Activated T-cell treated with anti-CD3 and anti-CD28 coated beads, Interleukin-2, amount 50 U/mL, for 72 hours (primary cell): ENCODE data around the gene EMD. TPM values are rescaled to one million over a fixed set of nuclear protein-coding genes. Genes with fewer than 3 reads are reported as not detected.

Experiments used
- ATAC-seq, 2 donors: fragments of 150-1000 bp; cut with Tn5 transposase; replicated peaks in 1 of 2; 2 replicates each; pipeline ENCODE4 v1.10.0; 2021; ENCODE audit warnings: moderate library complexity in 2 of 2, mild to moderate bottlenecking in 1 of 2
- DNase-seq, 2 donors: peaks; one replicate each; pipeline ENCODE4 v3.0.0; 2021 to 2022; ENCODE audit warnings: mixed read lengths in 1 of 2
- H3K27ac Mint-ChIP-seq: one replicate; pipeline ENCODE4 v1.8.0; 2022; ENCODE audit warnings: mild to moderate bottlenecking, moderate library complexity, mixed read lengths
- H3K27me3 Mint-ChIP-seq: one replicate; pipeline ENCODE4 v1.8.0; 2022; ENCODE audit warnings: low read depth, mixed read lengths
- H3K36me3 Mint-ChIP-seq, 2 donors: one replicate each; pipeline ENCODE4 v1.8.0; 2022; ENCODE audit warnings: mixed read lengths in 2 of 2, mild to moderate bottlenecking in 1 of 2; ENCODE audit not compliant: insufficient read depth in 2 of 2
- H3K4me1 Mint-ChIP-seq: one replicate; pipeline ENCODE4 v1.8.0; 2022; ENCODE audit warnings: low read depth, mixed read lengths
- H3K4me3 Mint-ChIP-seq, 2 donors: one replicate each; pipeline ENCODE4 v1.8.0; 2022; ENCODE audit warnings: mild to moderate bottlenecking in 2 of 2, mixed read lengths in 2 of 2, moderate library complexity in 2 of 2
- H3K9me3 Mint-ChIP-seq, 2 donors: one replicate each; pipeline ENCODE4 v1.8.0; 2022; ENCODE audit warnings: mixed read lengths in 2 of 2
- total RNA-seq, 2 donors: library from RNA; stranded (reverse); gene quantifications; one replicate each; pipeline ENCODE4 v1.2.3, GENCODE V29; 2022

Gene EMD
- total RNA-seq, 2 donors from 2014 or later, result 91.0 to 92.9 TPM

DNA sequence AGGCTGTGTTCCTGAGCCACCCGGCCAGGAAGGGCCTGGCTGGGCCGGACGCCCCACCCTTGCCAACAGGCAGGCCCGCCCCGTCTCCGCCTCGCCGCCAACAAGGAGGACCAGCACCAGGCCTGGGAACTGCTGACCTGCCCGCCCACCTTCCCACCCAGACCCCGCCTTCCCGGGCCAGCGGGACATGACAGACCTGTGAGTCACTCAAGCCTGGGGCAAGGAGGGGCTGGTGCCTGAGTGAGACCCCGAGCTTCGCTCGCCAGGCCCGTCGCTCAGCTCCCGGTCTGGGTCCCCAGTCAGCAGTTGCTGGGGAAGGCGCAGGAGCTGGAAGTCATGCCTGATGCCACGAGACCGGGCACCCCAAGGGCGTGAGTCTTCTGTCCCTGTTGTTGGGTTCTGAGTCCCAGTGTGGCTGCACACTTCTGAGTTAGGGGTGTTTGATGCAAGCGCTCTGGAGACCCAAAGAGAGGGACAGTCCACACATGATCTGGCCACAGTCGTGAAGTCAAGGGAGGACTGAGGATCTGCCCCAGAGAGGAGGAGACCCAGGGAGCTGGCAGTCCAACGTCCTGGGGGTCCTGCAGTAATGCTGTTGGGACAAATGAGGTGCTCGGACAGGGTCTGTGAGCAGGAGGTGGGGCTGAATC is 30.3 kb downstream of the EMD start, which contains the start of gene DNASE1L1:
Gene DNASE1L1, minus strand, starts transcription at position 33 of the 650 bp plus-strand sequence. CDS start 3,686 bp downstream, outside the sequence.
- Mint-ChIP-seq H3K27ac (peak within 1 kb of the TSS; percentile 42), H3K27me3 (no peaks in the 10 kb centered on the region), H3K9me3 (no peaks in the 10 kb centered on the region), H3K4me3 (peak within 1 kb of the TSS; percentile 57 to 59), H3K4me1 (peaks cover 6% of the 10 kb centered on the region), H3K36me3 (peaks cover 5 to 6% of the 10 kb centered on the region in 2 donors)
- ATAC-seq (no peak), DNase-seq (peak in 1 of 2 donors; percentile 24)

DNA sequence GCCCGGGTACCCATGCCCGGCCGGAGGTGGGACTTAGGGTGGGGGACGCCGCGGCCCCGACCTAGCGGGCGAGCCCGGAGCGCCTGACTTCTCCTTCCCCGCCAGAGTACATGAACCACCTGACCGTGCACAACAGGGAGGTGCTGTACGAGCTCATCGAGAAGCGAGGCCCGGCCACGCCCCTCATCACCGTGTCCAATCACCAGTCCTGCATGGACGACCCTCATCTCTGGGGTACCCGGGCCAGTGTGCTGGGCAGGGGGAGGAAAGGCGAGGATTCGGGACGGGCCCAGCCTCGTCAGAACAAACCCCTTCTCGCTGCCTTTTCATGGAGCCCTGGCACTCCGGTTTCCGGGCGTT is 32.9 kb downstream of the EMD start:
- H3K36me3 Mint-ChIP-seq, result peaks cover 6 to 8% of the 10 kb centered on the region in 2 donors
- peak overlapping the region; percentile 86 to 87 for H3K4me3 Mint-ChIP-seq
- ATAC-seq (peak; percentile 83 to 85), DNase-seq (peak; percentile 67 to 70)
- no peaks in the 10 kb centered on the region for H3K9me3 Mint-ChIP-seq
- peak overlapping the region; percentile 19 for H3K27ac Mint-ChIP-seq
- H3K4me1 Mint-ChIP-seq, result peaks cover 6% of the 10 kb centered on the region
- H3K27me3 Mint-ChIP-seq, result peaks cover 6% of the 10 kb centered on the region

DNA sequence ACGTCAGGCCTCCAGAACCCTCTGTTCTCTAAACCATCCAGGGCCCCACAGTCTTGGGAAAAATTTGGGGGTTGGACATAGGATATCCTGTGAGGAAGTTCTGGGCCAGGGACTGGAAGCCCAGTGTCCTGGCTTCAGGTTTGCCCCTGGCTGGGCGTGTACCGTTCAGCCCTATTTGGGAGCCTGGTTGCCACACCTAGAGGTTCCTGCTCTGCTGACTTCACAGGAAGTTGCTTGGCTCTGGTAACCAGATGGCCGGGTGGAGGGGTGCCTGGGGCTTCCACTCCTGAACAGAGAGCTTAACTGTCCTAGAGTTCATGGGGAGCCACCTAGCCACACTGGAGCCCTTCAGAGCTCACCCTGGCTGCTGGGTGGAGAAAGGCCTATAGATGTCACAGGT is 33.4 kb downstream of the EMD start:
- H3K27me3 Mint-ChIP-seq, result peaks cover 6% of the 10 kb centered on the region
- ATAC-seq (peak; percentile 37 to 48), DNase-seq (peak; percentile 23 to 26)
- H3K9me3 Mint-ChIP-seq, result no peaks in the 10 kb centered on the region
- peaks cover 6% of the 10 kb centered on the region for H3K4me1 Mint-ChIP-seq
- peak overlapping the region; percentile 86 to 87 for H3K4me3 Mint-ChIP-seq
- peak overlapping the region; percentile 77 for H3K27ac Mint-ChIP-seq
- H3K36me3 Mint-ChIP-seq, result peaks cover 6 to 8% of the 10 kb centered on the region in 2 donors

DNA sequence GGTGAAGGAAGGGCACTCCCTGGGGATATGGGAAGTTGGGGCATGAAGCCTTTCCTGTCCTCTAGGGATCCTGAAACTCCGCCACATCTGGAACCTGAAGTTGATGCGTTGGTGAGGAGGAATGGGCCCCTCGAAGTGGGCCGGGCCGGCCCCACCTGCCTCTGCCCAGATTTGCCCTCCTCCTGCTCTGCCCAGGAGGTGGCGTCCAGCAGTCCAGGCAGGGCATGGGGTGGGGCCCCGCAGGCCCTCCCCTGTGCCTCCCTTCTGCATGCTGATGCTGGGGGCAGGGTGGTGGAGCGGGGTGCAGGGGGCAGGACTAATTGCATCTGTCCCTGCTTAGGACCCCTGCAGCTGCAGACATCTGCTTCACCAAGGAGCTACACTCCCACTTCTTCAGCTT is 34.0 kb downstream of the EMD start:
- Mint-ChIP-seq H3K27me3 (peaks cover 6% of the 10 kb centered on the region), H3K9me3 (no peaks in the 10 kb centered on the region), H3K36me3 (peaks cover 6 to 8% of the 10 kb centered on the region in 2 donors), H3K4me3 (peak overlapping the region; percentile 86 to 87), H3K4me1 (peaks cover 6% of the 10 kb centered on the region), H3K27ac (no peak overlapping the region)
- DNase-seq (no peak), ATAC-seq (no peak)

DNA sequence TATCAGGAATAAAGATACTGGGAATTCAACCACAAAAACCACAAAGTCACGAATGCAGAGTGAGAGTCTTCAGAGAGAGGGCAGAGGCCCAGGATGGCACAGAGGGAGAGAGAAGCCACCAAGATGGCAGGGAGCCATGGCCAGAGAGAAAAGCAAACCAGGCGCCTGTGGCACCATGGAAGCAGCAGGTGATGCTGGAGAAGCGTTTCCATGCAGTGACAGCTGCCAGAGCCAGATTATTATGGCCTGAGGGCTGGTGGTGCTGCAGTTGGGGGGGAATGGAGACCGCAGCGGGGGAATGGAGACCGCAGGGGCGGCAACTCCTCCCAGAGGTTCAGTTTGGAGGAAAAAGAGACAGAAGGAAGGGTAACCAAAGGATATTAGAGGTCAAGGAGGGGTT is 38.1 kb downstream of the EMD start:
- peaks cover 0 to 11% of the 10 kb centered on the region in 2 donors for H3K36me3 Mint-ChIP-seq
- no peaks in the 10 kb centered on the region for H3K9me3 Mint-ChIP-seq
- H3K27me3 Mint-ChIP-seq, result peaks cover 6% of the 10 kb centered on the region
- ATAC-seq (no peak), DNase-seq (no peak)
- H3K4me3 Mint-ChIP-seq, result no peak overlapping the region
- peak overlapping the region; percentile 54 for H3K27ac Mint-ChIP-seq
- peaks cover 11% of the 10 kb centered on the region for H3K4me1 Mint-ChIP-seq

DNA sequence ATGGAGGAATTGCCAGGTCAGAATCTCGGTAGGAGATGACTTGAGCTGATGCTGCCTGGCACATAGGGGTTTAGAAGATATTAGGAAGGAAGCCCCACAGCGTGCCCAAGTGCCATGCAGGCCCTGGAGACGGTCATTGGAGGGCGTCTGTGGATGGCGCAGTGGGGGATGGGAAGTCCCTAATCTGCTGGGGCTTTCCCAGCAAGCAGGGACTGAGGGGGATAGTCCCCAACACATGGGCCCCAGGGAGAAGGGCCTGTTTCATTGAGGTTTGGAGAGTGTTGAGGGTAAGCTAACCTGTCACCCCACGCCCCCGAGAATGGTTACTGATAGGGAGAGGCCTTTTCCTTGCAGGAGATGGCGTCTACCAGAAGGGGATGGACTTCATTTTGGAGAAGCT is 40.1 kb downstream of the EMD start:
- DNase-seq (no peak), ATAC-seq (no peak)
- H3K27me3 Mint-ChIP-seq, result peaks cover 12% of the 10 kb centered on the region
- no peaks in the 10 kb centered on the region for H3K9me3 Mint-ChIP-seq
- no peak overlapping the region for H3K4me3 Mint-ChIP-seq
- H3K4me1 Mint-ChIP-seq, result peaks cover 5% of the 10 kb centered on the region
- peaks cover 0 to 5% of the 10 kb centered on the region in 2 donors for H3K36me3 Mint-ChIP-seq
- H3K27ac Mint-ChIP-seq, result no peak overlapping the region

DNA sequence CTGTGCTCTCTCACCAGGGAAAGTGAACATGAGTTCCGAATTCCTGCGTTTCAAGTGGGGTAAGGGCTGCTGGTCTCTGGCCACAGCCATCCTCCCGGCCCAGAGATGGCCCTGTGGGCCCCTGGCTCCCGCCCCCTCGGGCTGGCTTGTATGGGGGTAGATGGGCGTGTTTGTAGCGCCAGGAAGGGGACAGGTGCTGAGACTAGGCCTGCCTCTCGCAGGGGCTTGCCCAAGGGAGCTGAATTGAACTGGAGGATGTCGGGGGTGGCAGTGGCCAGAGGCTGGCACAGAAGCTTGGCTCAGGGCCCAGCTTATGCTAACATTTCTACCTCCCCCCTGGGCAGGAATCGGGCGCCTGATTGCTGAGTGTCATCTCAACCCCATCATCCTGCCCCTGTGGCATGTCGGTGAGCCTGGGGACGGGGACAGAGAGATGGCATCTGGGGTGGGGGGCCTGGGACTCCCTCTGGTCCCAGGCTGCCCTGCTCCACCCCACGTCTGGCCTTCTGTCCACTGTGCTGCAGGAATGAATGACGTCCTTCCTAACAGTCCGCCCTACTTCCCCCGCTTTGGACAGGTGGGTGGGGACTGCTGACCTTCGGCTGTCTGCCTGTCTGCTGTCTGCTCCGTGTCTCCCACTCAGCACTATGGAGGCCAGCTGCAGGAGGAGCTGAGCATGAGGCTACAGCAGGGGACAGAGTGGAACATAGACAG is 40.8 kb downstream of the EMD start:
- H3K36me3 Mint-ChIP-seq, result peaks cover 0 to 5% of the 10 kb centered on the region in 2 donors
- H3K4me1 Mint-ChIP-seq, result peaks cover 5% of the 10 kb centered on the region
- DNase-seq, result no peak
- no peak overlapping the region for H3K4me3 Mint-ChIP-seq
- peaks cover 12% of the 10 kb centered on the region for H3K27me3 Mint-ChIP-seq
- no peaks in the 10 kb centered on the region for H3K9me3 Mint-ChIP-seq
- no peak for ATAC-seq
- H3K27ac Mint-ChIP-seq, result no peak overlapping the region

DNA sequence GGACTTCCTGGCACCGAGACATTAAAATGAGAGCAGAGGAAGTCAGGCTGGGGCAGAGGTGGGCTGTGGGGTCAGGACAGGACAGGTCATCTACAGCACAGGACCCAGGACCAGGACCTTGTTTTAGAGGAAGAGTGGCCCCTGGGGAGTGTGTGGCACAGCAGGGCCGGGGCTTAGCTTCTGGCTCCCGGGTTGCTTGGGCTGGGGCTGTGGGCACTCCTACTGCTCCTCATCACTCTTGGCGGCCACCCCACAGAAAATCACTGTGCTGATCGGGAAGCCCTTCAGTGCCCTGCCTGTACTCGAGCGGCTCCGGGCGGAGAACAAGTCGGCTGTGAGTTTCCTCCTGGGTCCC is 41.3 kb downstream of the EMD start:
- H3K4me1 Mint-ChIP-seq, result peaks cover 5% of the 10 kb centered on the region

DNA sequence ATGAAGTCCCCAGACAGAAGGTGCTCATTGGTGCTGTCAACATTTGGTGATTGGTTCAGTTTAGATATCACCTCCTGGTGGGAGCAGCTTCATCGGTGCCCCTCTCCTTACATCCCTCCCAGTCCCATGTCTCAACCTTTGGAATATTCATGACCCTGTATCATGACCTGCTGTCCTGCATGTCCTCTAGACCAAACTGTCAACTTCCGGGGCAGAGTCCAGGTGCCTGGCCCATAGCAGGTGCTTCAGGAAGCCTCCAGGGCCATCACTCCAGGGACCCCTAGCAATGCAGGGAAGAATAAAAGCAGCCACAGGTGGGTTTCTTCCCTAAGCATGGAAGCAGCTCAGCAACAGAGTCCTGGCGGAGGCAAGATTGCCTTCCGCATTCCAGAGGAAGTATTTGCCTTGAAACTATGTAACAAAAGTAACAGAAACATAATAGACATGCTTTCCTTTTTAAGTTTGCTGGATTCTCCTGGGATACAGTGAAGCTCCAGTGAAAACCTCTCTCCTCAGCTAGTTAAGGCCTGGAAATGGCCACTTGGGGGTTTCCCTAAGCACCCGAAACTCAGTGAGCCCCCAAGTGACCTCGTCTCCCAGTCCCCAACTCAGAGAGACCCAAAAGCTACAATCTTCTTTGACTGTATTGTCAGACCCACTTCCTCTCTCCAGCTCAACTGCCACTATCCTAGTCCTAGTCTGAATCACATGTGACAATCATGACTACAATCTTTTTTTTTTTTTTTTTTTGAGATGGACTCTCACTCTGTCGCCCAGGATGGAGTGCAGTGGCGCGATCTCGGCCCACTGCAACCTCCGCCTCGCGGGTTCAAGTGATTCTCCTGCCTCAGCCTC is 48.0 kb downstream of the EMD start:
- Mint-ChIP-seq H3K36me3 (no peaks in the 10 kb centered on the region), H3K4me3 (peak overlapping the region; percentile 87 to 88)

More for the DNA sequence above, 41.3 kb downstream of the EMD start:
- DNase-seq (no peak), ATAC-seq (no peak)
- Mint-ChIP-seq H3K27me3 (peaks cover 12% of the 10 kb centered on the region), H3K9me3 (no peaks in the 10 kb centered on the region), H3K4me3 (no peak overlapping the region), H3K36me3 (peaks cover 0 to 4% of the 10 kb centered on the region in 2 donors), H3K27ac (no peak overlapping the region)

DNA sequence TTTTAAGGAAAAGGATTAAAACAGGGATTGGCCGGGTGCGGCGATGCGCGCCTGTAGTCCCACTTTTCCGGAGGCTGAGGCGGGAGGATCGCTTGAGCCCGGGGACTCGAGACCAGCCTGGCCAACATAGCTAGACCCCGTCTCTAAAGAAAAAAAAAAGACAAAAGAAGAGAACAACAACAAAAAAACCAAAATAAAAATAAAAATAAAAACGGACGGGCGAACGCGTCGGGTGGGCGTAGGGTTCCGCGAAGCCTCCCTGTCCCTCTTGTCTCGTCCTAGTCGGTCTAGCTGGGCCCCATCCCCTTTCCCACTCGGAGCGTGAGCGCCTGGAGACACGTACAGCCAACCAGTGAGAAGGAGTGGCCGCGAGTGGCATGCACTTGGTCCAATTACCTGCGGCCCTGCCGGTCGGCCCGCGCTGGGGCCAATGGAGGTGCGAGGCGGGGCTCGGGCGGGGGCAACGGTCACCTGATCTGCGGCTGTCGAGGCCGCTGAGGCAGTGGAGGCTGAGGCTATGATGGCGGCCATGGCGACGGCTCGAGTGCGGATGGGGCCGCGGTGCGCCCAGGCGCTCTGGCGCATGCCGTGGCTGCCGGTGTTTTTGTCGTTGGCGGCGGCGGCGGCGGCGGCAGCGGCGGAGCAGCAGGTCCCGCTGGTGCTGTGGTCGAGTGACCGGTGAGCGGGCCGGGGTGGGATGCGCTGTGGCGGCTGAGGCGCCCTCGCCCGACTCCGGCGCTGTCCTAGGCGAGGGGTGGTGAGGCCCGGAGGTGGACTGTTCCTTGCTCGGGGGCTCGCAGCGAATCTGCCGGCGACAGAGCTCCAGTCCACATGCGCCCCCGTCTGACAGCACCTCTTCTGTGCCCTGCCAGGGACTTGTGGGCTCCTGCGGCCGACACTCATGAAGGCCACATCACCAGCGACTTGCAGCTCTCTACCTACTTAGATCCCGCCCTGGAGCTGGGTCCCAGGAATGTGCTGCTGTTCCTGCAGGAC is 49.4 kb downstream of the EMD start, which contains the start of gene ATP6AP1:
Gene ATP6AP1, plus strand, starts transcription at position 502 of the 996 bp plus-strand sequence. Its CDS starts 16 bp downstream, at position 518.
- no peaks in the 10 kb centered on the region for H3K9me3 Mint-ChIP-seq
- H3K4me1 Mint-ChIP-seq, result peaks cover 30% of the 10 kb centered on the region
- H3K27ac Mint-ChIP-seq, result peak within 1 kb of the TSS; percentile 76
- peak; percentile 98 to 99 for ATAC-seq
- H3K36me3 Mint-ChIP-seq, result no peaks in the 10 kb centered on the region
- H3K27me3 Mint-ChIP-seq, result peaks cover 5% of the 10 kb centered on the region
- DNase-seq, result peak; percentile 91 to 93
- peak within 1 kb of the TSS; percentile 87 to 88 for H3K4me3 Mint-ChIP-seq

More for the DNA sequence above, 48.0 kb downstream of the EMD start:
- Mint-ChIP-seq H3K27ac (no peak overlapping the region), H3K4me1 (peaks cover 30% of the 10 kb centered on the region), H3K9me3 (no peaks in the 10 kb centered on the region), H3K27me3 (peaks cover 6% of the 10 kb centered on the region)
- ATAC-seq (no peak), DNase-seq (no peak)

DNA sequence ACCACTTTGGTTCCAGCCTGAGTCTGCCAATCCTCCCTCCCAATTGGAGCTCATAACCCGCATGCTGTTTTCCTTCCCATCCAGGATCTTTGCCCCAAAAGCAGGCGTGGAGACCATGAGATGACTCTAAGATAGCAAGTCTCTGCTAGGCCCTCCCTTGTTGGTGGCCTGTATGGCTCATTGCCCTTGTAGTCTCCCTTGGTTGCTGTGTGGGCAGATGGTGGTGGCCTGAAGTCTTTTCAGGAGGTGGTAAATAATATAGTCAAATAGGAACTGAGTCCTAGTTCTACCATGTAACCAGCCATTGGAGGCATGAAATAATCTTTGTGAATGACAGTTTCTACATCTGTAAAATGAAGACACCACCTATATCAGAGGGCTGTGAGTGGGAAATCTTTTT is 50.6 kb downstream of the EMD start:
- peak overlapping the region; percentile 60 for H3K27ac Mint-ChIP-seq
- H3K4me3 Mint-ChIP-seq, result peak overlapping the region; percentile 87 to 88
- no peaks in the 10 kb centered on the region for H3K9me3 Mint-ChIP-seq
- H3K36me3 Mint-ChIP-seq, result no peaks in the 10 kb centered on the region
- H3K27me3 Mint-ChIP-seq, result no peaks in the 10 kb centered on the region
- ATAC-seq, result no peak
- H3K4me1 Mint-ChIP-seq, result peaks cover 30% of the 10 kb centered on the region
- no peak for DNase-seq

DNA sequence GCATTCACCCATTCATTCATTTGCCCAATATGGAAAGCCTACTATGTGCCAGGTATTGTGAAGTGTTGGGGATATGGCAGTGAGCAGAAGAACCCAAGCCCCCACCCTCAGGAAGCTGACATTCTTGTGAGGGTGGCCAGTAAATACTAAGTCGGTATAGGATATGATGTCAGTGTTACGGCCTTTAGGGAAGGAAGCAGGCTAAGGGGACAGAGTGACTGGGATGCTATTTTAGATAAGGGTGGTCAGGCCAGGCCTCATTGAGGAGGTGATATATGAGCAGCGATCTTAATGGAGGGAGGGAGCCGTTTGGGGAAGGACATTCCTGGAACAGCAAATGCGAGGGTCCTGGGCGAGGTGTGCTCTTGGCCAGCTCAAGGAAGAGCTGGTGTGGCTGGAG is 51.4 kb downstream of the EMD start:
- ATAC-seq, result no peak

More for the DNA sequence above, 51.4 kb downstream of the EMD start:
- Mint-ChIP-seq H3K27me3 (no peaks in the 10 kb centered on the region), H3K36me3 (no peaks in the 10 kb centered on the region), H3K4me3 (peak overlapping the region in 1 of 2 donors; percentile 33), H3K9me3 (no peaks in the 10 kb centered on the region), H3K27ac (peak overlapping the region; percentile 66), H3K4me1 (peaks cover 30% of the 10 kb centered on the region)
- no peak for DNase-seq
